ENCODE results near the gene MEA1. TPM values are rescaled to one million over a fixed set of nuclear protein-coding genes. Genes with fewer than 3 reads are reported as not detected.

Gene MEA1
- total and polyA plus RNA-seq, 2 experiments from 2014 or later: 70.5 to 205 TPM

GRCh38 chr6:43024436-43024835 lies 10.7 kb upstream of the MEA1 start:
- H3K4me3 ChIP-seq: no peak overlapping the region
- H3K4me2 ChIP-seq: no peak overlapping the region
- H2AFZ ChIP-seq: no peak overlapping the region
- DNase-seq (ENCODE audit: low spot score): no peak
- peaks cover 37% of the 10 kb centered on the region for H3F3A ChIP-seq (replicated peaks; ENCODE audit: low read depth)
- peaks cover 32% of the 10 kb centered on the region for H3K79me2 ChIP-seq (replicated peaks; ENCODE audit: insufficient read depth)
- ATAC-seq: no peak
- peak overlapping the region; percentile 2; the same call in 1 of the 2 replicates for H3K27ac Mint-ChIP-seq
- H3K4me3 Mint-ChIP-seq: no peak overlapping the region
- H3K9me3 Mint-ChIP-seq: no peaks in the 10 kb centered on the region; the same call in 1 of the 3 replicates
- H3K36me3 Mint-ChIP-seq (ENCODE audit: low read depth): peaks cover 79% of the 10 kb centered on the region
- H3K36me3 ChIP-seq (ENCODE audit: insufficient read depth): peaks cover 51% of the 10 kb centered on the region
- no peaks in the 10 kb centered on the region for H3K9me2 ChIP-seq (ENCODE audit: insufficient read depth)
- TF ChIP-seq CREB1 (CRISPR knock-in tag; IDR thresholded peaks at IDR 0.05; ENCODE audit: low read depth): no peak
- H4K20me1 ChIP-seq (replicated peaks; ENCODE audit: insufficient read depth): peaks cover 16% of the 10 kb centered on the region
- H3K4me1 Mint-ChIP-seq: peaks cover 9% of the 10 kb centered on the region; the same call in 2 of the 3 replicates
- H3K27me3 Mint-ChIP-seq (ENCODE audit: insufficient read depth, low read depth, poor library complexity): peaks cover 6% of the 10 kb centered on the region
- H3K27ac ChIP-seq (ENCODE audit: low read depth): no peak overlapping the region
- 0 out of 2 replicates have a peak, but pooled peaks cover 7% of the 10 kb centered on the region for H3K4me1 ChIP-seq (ENCODE audit: insufficient read depth)
- H3K27me3 ChIP-seq (ENCODE audit: insufficient read depth): no peaks in the 10 kb centered on the region

- Histone ChIP-seq H3K4me2 (peak within 1 kb of the TSS; percentile 83), H4K20me1 (replicated peaks; ENCODE audit: insufficient read depth) (peaks cover 14% of the 10 kb centered on the region), H3F3A (replicated peaks; ENCODE audit: low read depth) (peaks cover 27% of the 10 kb centered on the region), H3K27ac (ENCODE audit: low read depth) (peak within 1 kb of the TSS; percentile 90), H3K27me3 (ENCODE audit: insufficient read depth) (no peaks in the 10 kb centered on the region), H2AFZ (0 out of 2 replicates have a peak within 1 kb of the TSS, but pooled peaks have one; percentile 78), H3K9me2 (ENCODE audit: insufficient read depth) (no peaks in the 10 kb centered on the region), H3K36me3 (ENCODE audit: insufficient read depth) (peaks cover 34% of the 10 kb centered on the region), H3K4me3 (peak within 1 kb of the TSS; percentile 100), H3K79me2 (replicated peaks; ENCODE audit: insufficient read depth) (peaks cover 37% of the 10 kb centered on the region), H3K4me1 (ENCODE audit: insufficient read depth) (0 out of 2 replicates have a peak, but pooled peaks cover 7% of the 10 kb centered on the region)
- H3K36me3 Mint-ChIP-seq (ENCODE audit: low read depth): peaks cover 74% of the 10 kb centered on the region
- peaks cover 7% of the 10 kb centered on the region for H3K27me3 Mint-ChIP-seq (ENCODE audit: insufficient read depth, low read depth, poor library complexity)
- peak; percentile 92 for ATAC-seq
- DNase-seq (ENCODE audit: low spot score): peak; percentile 89
- peak within 1 kb of the TSS; percentile 99 for H3K27ac Mint-ChIP-seq
- TF ChIP-seq ZNF114 (CRISPR knock-in tag; IDR thresholded peaks at IDR 0.05) (no peak), NANOG (IDR thresholded peaks at IDR 0.05; ENCODE audit: borderline replicate concordance) (no peak), REST (IDR thresholded peaks at IDR 0.05; ENCODE audit: unreplicated experiment) (no peak), CREB1 (CRISPR knock-in tag; IDR thresholded peaks at IDR 0.05; ENCODE audit: low read depth) (peak; percentile 62), ZNF331 (CRISPR knock-in tag; IDR thresholded peaks at IDR 0.05; ENCODE audit: low read depth) (no peak), JUNB (IDR thresholded peaks at IDR 0.05; ENCODE audit: unreplicated experiment) (no peak), ETS1 (IDR thresholded peaks at IDR 0.05) (peak; percentile 54), ZNF462 (CRISPR knock-in tag; IDR thresholded peaks at IDR 0.05) (no peak), POLR2AphosphoS5 (IDR thresholded peaks at IDR 0.05; ENCODE audit: low read depth) (peak; percentile 77), EZH2phosphoT487 (IDR thresholded peaks at IDR 0.05; ENCODE audit: unreplicated experiment) (no peak)
- no peaks in the 10 kb centered on the region; the same call in 1 of the 3 replicates for H3K9me3 Mint-ChIP-seq
- H3K4me3 Mint-ChIP-seq: peak within 1 kb of the TSS; percentile 100
- H3K4me1 Mint-ChIP-seq: peaks cover 9% of the 10 kb centered on the region; the same call in 2 of the 3 replicates
Measured at GRCh38 chr6:43021270-43022047, 7.7 kb upstream of the MEA1 start, which contains the start of gene RRP36. TSS of gene RRP36 (plus strand) at chr6:43021623. CDS start at chr6:43021655, 32 bp downstream.
